HepG2 (cell line): ENCODE results near the gene ATN1. TPM values are rescaled to one million over a fixed set of nuclear protein-coding genes. Genes with fewer than 3 reads are reported as not detected.

ENCODE experiments used
- ATF1 ChIP-seq: IDR thresholded peaks from 2 replicates; pipeline ENCODE4 v1.6.1; 2016; ENCODE audit warnings: mild to moderate bottlenecking, control low read depth
- CEBPB ChIP-seq: IDR thresholded peaks from 2 replicates; pipeline ENCODE4 v1.6.1; 2011; ENCODE audit warnings: low read depth, low read length, improper control_type of control experiment, borderline replicate concordance
- CEBPG ChIP-seq: IDR thresholded peaks from 2 replicates; pipeline ENCODE4 v1.6.1; 2016
- JUNB ChIP-seq: sonication (generic); formaldehyde crosslinking; IDR thresholded peaks from 2 replicates; pipeline ENCODE4 v1.8.0; 2022; ENCODE audit warnings: missing genetic modification reagents, mild to moderate bottlenecking, borderline replicate concordance
- KLF16 ChIP-seq, 2 experiments: sonication (generic) in 1 of 2; formaldehyde crosslinking in 1 of 2; IDR thresholded peaks; 2 replicates each; pipeline versions ENCODE4 v1.6.1 to v1.8.0; 2016 to 2023; ENCODE audit warnings: missing genetic modification reagents in 2 of 2, missing compliant biosample characterization in 1 of 2
- NFIC ChIP-seq: IDR thresholded peaks from 2 replicates; pipeline ENCODE4 v1.6.1; 2012; ENCODE audit warnings: mild to moderate bottlenecking, low read length, inconsistent platforms
- TEAD3 ChIP-seq: optimal IDR thresholded peaks from 2 replicates; pipeline ENCODE3; 2016; ENCODE audit warnings: borderline replicate concordance
- ZFX ChIP-seq: sonication (generic); formaldehyde crosslinking; IDR thresholded peaks from 2 replicates; pipeline ENCODE4 v1.4.0; 2020; ENCODE audit warnings: mild to moderate bottlenecking, low read depth, missing genetic modification reagents, moderate library complexity
- ZNF318 ChIP-seq: sonication (generic); formaldehyde crosslinking; IDR thresholded peaks from 2 replicates; pipeline ENCODE4 v1.4.0; 2020; ENCODE audit warnings: mild to moderate bottlenecking, missing genetic modification reagents
- ZNF589 ChIP-seq: sonication (generic); formaldehyde crosslinking; conservative IDR thresholded peaks from 2 replicates; pipeline ENCODE4 v1.8.0; 2022; ENCODE audit warnings: mild to moderate bottlenecking, moderate library complexity, missing genetic modification reagents
- ZNF609 ChIP-seq: sonication (generic); formaldehyde crosslinking; IDR thresholded peaks from 2 replicates; pipeline ENCODE4 v1.4.0; 2020; ENCODE audit warnings: mild to moderate bottlenecking, missing genetic modification reagents, borderline replicate concordance
- ZNF83 ChIP-seq: sonication (generic); formaldehyde crosslinking; IDR thresholded peaks from 2 replicates; pipeline ENCODE4 v1.4.0; 2020; ENCODE audit warnings: missing genetic modification reagents, mild to moderate bottlenecking, borderline replicate concordance
- ZSCAN30 ChIP-seq: sonication (generic); formaldehyde crosslinking; IDR thresholded peaks from 2 replicates; pipeline ENCODE4 v1.5.0; 2020; ENCODE audit warnings: mild to moderate bottlenecking, missing genetic modification reagents
- polyA plus RNA-seq, 8 experiments: library from polyadenylated mRNA; depleted of rRNA in 3 of 8; stranded (reverse) in 7 of 8; unstranded in 1 of 8; fragments of >200 nt; fragmentation: Illumina TruSeq in 4 of 8; extraction: Trizol in 4 of 8; gene quantifications; 2 replicates each; pipeline versions ENCODE4 v1.2.1 to v1.2.3, GENCODE V29; 2011 to 2016; ENCODE audit warnings: low read depth in 4 of 8, missing spikeins in 1 of 8, mixed read lengths in 1 of 8; ENCODE audit not compliant: insufficient read depth in 1 of 8
- total RNA-seq, 5 experiments: library from RNA; depleted of rRNA; stranded (reverse); fragments of >200 nt; fragmentation: Illumina TruSeq; extraction: Trizol; gene quantifications; 2 replicates each; pipeline ENCODE4 v1.2.3, GENCODE V29; 2016; ENCODE audit warnings: low read depth in 1 of 5

ATN1 gene
- total and polyA plus RNA-seq, 2 of the 13 experiments (the other 11 are each of a cell fraction or from before 2014, with no cell fraction given): 2.1 to 8.6 TPM

- peak; percentile 59; the same call in 1 of the 2 replicates for TF ChIP-seq ZNF609 (CRISPR knock-in tag)
- no peak for TF ChIP-seq JUNB (CRISPR knock-in tag)
- no peak for TF ChIP-seq ZSCAN30 (CRISPR knock-in tag)
- no peak for TF ChIP-seq ZNF318 (CRISPR knock-in tag)
- TF ChIP-seq ZFX: peak; percentile 45
- TF ChIP-seq CEBPG: peak; percentile 85
- no peak for TF ChIP-seq ZNF83 (CRISPR knock-in tag)
- TF ChIP-seq ATF1 (CRISPR knock-in tag): no peak
- peak; percentile 17; the same call in 1 of the 2 replicates for TF ChIP-seq NFIC
- TF ChIP-seq TEAD3 (CRISPR knock-in tag): peak; percentile 95
- TF ChIP-seq ZNF589 (CRISPR knock-in tag): no peak
- TF ChIP-seq CEBPB: peak; percentile 91
- TF ChIP-seq KLF16 (CRISPR knock-in tag; IDR thresholded peaks at IDR 0.05): peak in 1 of 2 experiments; percentile 40; a peak in 1 of 4 replicates
These were observed 53.6 kb downstream of the ATN1 start (continued) for GRCh38 chr12:6981152-6982052.
